Jurkat, Clone E6-1 (cell line): ENCODE measurements around the gene PAF1.

Experiments
- DNase-seq: peaks from one replicate; pipeline ENCODE4 v3.0.0-alpha.2; 2011; ENCODE audit warnings: low read depth, low spot score
- H3K4me3 ChIP-seq: 2 replicates; pipeline ENCODE4 v1.5.1; 2011; ENCODE audit warnings: mild to moderate bottlenecking, low read length, control low read depth, moderate library complexity

PAF1 gene

DNA sequence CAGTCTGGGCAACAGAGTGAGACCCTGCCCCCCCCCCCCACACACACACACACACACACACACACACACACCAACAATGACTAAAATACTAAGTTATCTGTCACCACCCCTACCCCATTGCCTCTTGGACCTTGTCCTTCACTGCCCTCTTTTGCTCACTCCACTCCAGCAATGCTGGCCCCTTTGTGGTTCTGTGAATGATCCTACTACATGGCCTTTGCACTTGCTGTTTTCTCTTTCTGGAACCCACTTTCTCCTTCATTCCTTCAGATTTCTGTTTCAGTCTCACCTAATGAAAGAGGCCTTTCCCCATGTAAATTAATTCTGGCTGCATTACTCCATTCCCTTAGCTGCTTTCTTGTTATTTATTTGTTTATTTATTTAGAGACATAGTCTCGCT lies 51.2 kb downstream of the PAF1 start:
- H3K4me3 ChIP-seq: no peak overlapping the region
- DNase-seq: no peak

DNA sequence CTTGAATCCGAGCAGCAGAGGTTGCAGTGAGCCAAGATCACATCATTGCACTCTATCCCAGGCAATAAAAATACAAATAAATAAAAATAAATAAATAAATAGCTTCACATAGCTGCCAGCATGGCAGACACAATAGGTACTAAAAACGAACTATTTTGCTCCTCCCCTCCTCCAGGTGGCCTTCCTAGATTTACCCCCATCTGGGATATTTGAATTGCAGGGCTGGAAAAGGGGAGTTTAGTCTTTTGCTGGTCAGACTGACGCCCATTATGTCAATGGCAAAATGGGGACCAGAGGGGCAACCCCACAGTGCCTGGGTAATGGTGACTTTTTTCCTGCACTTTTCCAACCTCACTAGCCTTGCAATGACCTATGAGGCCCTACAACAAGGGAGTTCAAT lies 54.4 kb downstream of the PAF1 start:
- H3K4me3 ChIP-seq: no peak overlapping the region
- no peak for DNase-seq
